WTC11 (cell line): Measurements from ENCODE around the gene DAB2.

Experiments used
- ATF1 ChIP-seq: sonication (generic); formaldehyde crosslinking; IDR thresholded peaks from 2 replicates; pipeline ENCODE4 v1.8.1; 2023; ENCODE audit warnings: mild to moderate bottlenecking, moderate library complexity, missing genetic modification reagents
- ETV6 ChIP-seq: sonication (generic); formaldehyde crosslinking; IDR thresholded peaks from 2 replicates; pipeline ENCODE4 v1.8.1; 2022; ENCODE audit warnings: mild to moderate bottlenecking, missing genetic modification reagents
- FOXP1 ChIP-seq: sonication (generic); formaldehyde crosslinking; IDR thresholded peaks from 2 replicates; pipeline ENCODE4 v1.8.0; 2022; ENCODE audit warnings: missing genetic modification reagents, mild to moderate bottlenecking, moderate library complexity, borderline replicate concordance
- GABPB1 ChIP-seq: sonication (generic); formaldehyde crosslinking; IDR thresholded peaks from 2 replicates; pipeline ENCODE4 v1.8.1; 2023; ENCODE audit warnings: mild to moderate bottlenecking, missing genetic modification reagents
- NFYB ChIP-seq: sonication (generic); formaldehyde crosslinking; conservative IDR thresholded peaks from 2 replicates; pipeline ENCODE4 v1.8.0; 2022; ENCODE audit warnings: low read depth, missing genetic modification reagents
- NR2C2 ChIP-seq: sonication (generic); formaldehyde crosslinking; IDR thresholded peaks from 2 replicates; pipeline ENCODE4 v1.8.0; 2022; ENCODE audit warnings: mild to moderate bottlenecking, missing genetic modification reagents
- TEAD4 ChIP-seq: sonication (generic); formaldehyde crosslinking; IDR thresholded peaks from 2 replicates; pipeline ENCODE4 v1.8.0; 2022; ENCODE audit warnings: mild to moderate bottlenecking, missing genetic modification reagents
- TP53 ChIP-seq: sonication (generic); formaldehyde crosslinking; IDR thresholded peaks from 2 replicates; pipeline ENCODE4 v1.8.1; 2023; ENCODE audit warnings: mild to moderate bottlenecking, missing genetic modification reagents
- TF ChIP-seq, protein P1 (sequence below): fragments of 200-600 bp; IDR thresholded peaks from 2 replicates; pipeline ENCODE4 v1.8.0; 2022; ENCODE audit warnings: antibody characterized with exemption
- TF ChIP-seq, protein P2 (sequence below): fragments of 250-450 bp; sonication (Bioruptor Pico); IDR thresholded peaks from 2 replicates; pipeline ENCODE4 v1.9.0; 2021; ENCODE audit warnings: mild to moderate bottlenecking
- TF ChIP-seq, protein P3 (sequence below): sonication (generic); formaldehyde crosslinking; IDR thresholded peaks from 2 replicates; pipeline ENCODE4 v1.8.1; 2023; ENCODE audit warnings: mild to moderate bottlenecking, missing genetic modification reagents
- TF ChIP-seq, protein P4 (sequence below): sonication (generic); formaldehyde crosslinking; IDR thresholded peaks from 2 replicates; pipeline ENCODE4 v1.8.1; 2023; ENCODE audit warnings: mild to moderate bottlenecking, missing genetic modification reagents, moderate library complexity

DNA sequence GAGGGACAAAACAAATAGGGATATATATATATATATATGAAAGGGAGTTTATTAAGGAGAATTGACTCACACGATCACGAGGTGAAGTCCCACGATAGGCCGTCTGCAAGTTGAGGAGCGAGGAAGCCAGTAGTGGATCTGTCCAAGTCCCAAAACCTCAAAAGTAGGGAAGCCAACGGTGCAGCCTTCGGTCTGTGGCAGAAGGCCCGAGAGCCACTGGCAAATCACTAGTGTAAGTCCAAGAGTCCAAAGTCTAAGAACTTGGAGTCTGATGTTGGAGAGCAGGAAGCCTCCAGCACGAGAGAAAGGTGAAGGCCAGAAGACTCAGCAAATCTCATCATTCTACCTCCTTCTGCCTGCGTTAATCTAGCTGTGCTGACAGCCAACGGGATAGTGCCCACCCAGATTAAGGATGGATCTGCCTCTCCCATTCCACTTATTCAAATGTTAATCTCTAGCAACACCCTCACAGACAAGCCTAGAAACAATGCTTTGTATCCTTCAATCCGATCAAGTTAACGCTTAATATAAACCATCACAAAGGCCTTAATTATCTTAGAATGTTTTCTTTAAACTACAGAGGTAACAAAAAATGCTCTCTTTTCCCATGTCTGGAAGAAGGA, 23.8 kb upstream of the DAB2 start:
- TF ChIP-seq, protein P1, sequence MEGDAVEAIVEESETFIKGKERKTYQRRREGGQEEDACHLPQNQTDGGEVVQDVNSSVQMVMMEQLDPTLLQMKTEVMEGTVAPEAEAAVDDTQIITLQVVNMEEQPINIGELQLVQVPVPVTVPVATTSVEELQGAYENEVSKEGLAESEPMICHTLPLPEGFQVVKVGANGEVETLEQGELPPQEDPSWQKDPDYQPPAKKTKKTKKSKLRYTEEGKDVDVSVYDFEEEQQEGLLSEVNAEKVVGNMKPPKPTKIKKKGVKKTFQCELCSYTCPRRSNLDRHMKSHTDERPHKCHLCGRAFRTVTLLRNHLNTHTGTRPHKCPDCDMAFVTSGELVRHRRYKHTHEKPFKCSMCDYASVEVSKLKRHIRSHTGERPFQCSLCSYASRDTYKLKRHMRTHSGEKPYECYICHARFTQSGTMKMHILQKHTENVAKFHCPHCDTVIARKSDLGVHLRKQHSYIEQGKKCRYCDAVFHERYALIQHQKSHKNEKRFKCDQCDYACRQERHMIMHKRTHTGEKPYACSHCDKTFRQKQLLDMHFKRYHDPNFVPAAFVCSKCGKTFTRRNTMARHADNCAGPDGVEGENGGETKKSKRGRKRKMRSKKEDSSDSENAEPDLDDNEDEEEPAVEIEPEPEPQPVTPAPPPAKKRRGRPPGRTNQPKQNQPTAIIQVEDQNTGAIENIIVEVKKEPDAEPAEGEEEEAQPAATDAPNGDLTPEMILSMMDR, result no peak
- TF ChIP-seq, protein P2, sequence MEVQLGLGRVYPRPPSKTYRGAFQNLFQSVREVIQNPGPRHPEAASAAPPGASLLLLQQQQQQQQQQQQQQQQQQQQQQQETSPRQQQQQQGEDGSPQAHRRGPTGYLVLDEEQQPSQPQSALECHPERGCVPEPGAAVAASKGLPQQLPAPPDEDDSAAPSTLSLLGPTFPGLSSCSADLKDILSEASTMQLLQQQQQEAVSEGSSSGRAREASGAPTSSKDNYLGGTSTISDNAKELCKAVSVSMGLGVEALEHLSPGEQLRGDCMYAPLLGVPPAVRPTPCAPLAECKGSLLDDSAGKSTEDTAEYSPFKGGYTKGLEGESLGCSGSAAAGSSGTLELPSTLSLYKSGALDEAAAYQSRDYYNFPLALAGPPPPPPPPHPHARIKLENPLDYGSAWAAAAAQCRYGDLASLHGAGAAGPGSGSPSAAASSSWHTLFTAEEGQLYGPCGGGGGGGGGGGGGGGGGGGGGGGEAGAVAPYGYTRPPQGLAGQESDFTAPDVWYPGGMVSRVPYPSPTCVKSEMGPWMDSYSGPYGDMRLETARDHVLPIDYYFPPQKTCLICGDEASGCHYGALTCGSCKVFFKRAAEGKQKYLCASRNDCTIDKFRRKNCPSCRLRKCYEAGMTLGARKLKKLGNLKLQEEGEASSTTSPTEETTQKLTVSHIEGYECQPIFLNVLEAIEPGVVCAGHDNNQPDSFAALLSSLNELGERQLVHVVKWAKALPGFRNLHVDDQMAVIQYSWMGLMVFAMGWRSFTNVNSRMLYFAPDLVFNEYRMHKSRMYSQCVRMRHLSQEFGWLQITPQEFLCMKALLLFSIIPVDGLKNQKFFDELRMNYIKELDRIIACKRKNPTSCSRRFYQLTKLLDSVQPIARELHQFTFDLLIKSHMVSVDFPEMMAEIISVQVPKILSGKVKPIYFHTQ (CRISPR knock-in tag), result no peak
- TF ChIP-seq, protein P3, sequence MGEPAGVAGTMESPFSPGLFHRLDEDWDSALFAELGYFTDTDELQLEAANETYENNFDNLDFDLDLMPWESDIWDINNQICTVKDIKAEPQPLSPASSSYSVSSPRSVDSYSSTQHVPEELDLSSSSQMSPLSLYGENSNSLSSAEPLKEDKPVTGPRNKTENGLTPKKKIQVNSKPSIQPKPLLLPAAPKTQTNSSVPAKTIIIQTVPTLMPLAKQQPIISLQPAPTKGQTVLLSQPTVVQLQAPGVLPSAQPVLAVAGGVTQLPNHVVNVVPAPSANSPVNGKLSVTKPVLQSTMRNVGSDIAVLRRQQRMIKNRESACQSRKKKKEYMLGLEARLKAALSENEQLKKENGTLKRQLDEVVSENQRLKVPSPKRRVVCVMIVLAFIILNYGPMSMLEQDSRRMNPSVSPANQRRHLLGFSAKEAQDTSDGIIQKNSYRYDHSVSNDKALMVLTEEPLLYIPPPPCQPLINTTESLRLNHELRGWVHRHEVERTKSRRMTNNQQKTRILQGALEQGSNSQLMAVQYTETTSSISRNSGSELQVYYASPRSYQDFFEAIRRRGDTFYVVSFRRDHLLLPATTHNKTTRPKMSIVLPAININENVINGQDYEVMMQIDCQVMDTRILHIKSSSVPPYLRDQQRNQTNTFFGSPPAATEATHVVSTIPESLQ (CRISPR knock-in tag), result no peak
- TF ChIP-seq GABPB1 (CRISPR knock-in tag) (no peak), NFYB (CRISPR knock-in tag) (no peak), ATF1 (CRISPR knock-in tag) (no peak), NR2C2 (CRISPR knock-in tag) (no peak), TP53 (CRISPR knock-in tag) (no peak), ETV6 (no peak), FOXP1 (CRISPR knock-in tag) (no peak), TEAD4 (CRISPR knock-in tag) (no peak)
- TF ChIP-seq, protein P4, sequence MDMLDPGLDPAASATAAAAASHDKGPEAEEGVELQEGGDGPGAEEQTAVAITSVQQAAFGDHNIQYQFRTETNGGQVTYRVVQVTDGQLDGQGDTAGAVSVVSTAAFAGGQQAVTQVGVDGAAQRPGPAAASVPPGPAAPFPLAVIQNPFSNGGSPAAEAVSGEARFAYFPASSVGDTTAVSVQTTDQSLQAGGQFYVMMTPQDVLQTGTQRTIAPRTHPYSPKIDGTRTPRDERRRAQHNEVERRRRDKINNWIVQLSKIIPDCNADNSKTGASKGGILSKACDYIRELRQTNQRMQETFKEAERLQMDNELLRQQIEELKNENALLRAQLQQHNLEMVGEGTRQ (CRISPR knock-in tag), result no peak
